Hepatocyte (in vitro differentiated cells): ENCODE results near the gene TUBA8.

Experiments
- CTCF ChIP-seq: fragments of 200-600 bp; sonication (generic); IDR thresholded peaks from 2 replicates; pipeline ENCODE4 v1.5.1; 2016; ENCODE audit warnings: antibody characterized with exemption, mild to moderate bottlenecking; ENCODE audit not compliant: poor library complexity
- EZH2 ChIP-seq: fragments of 200-600 bp; sonication (generic); IDR thresholded peaks from 2 replicates; pipeline ENCODE4 v1.6.1; 2016; ENCODE audit warnings: antibody characterized with exemption, mild to moderate bottlenecking, borderline replicate concordance
- EZH2phosphoT487 ChIP-seq: fragments of 200-600 bp; sonication (generic); IDR thresholded peaks from one replicate; pipeline ENCODE4 v1.6.1; 2018; ENCODE audit warnings: antibody characterized with exemption, mild to moderate bottlenecking, low read depth, moderate library complexity; ENCODE audit not compliant: unreplicated experiment, severe bottlenecking

DNA sequence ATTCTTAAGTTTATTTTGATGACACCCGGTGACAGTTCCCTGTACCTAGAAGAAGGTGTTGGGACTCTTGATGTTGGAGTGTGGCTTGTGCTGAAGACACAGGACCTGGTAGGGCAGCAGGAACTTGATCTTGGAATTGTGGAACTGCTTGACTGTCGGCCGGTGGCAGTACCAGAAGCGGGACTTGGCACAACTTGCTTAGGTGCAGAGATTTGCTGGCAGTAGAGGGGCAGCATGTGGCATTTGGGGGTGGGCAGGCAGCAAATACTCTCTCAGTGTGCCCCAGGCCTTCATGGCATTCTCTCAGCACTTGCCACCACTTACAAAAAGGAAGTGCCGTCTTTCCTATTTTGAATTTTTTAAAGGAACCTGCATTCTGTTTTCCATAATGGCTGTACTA lies 29.2 kb upstream of the TUBA8 start:
- TF ChIP-seq CTCF, result no peak
- no peak for TF ChIP-seq EZH2phosphoT487
- TF ChIP-seq EZH2, result no peak
